ENCODE results near the gene GPSM1.

GPSM1 gene

DNA sequence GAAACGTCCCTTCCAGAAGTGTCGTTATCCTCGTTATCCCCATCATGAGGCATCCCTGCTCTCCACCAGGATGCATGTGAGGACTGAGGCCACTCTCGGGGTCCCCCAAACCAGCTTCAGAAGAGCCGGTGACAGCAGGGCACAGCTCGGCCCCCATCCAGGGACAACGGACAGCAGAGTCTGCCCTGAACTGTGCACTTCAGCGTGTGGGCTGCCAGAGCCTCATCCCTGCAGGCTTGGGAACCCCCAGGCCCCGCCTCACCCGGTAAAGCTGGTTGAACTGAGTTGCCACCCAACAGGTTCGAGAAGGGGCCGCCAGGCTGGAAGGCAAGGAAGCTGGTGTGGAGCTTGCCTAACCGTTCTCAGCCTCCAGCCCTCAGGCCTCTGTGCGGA is 46.8 kb downstream of the GPSM1 start:
- H3K4me3 Mint-ChIP-seq, result no peak overlapping the region

DNA sequence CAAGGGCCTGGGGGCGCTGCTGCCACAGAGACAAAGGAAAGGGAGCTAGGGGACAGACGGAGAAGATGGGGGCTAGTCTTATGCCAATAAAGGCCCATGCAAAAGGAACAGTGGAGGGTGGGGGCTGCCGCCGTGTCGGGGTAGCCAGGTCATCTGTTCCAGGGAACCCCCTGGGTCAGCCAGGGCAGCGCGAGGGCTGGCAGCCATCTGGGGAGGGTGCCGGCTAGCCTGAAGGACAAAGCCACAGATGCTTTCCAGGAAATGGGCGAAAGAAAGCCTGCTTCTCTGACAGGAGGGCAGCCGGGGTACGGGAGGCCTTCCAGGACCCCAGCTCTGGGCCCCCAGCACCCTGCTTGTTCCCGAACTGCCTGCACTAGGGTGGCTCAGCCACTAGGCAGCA is 47.8 kb downstream of the GPSM1 start:
- DNase-seq, result no peak
- Mint-ChIP-seq H3K9me3 (no peaks in the 10 kb centered on the region), H3K27ac (no peak overlapping the region), H3K27me3 (no peaks in the 10 kb centered on the region), H3K4me1 (no peaks in the 10 kb centered on the region), H3K36me3 (no peaks in the 10 kb centered on the region), H3K4me3 (no peak overlapping the region)
- CTCF ChIA-PET, result interaction anchor here (0.6 kb wide), 1 partner anchor 26 kb away, joined by 3 read pairs; no protein-coding TSS in a partner anchor

More for the DNA sequence above, 46.8 kb downstream of the GPSM1 start:
- Mint-ChIP-seq H3K4me1 (no peaks in the 10 kb centered on the region), H3K9me3 (no peaks in the 10 kb centered on the region), H3K36me3 (no peaks in the 10 kb centered on the region), H3K27me3 (no peaks in the 10 kb centered on the region), H3K27ac (no peak overlapping the region)
- DNase-seq, result no peak
- CTCF ChIA-PET, result no interaction called here

DNA sequence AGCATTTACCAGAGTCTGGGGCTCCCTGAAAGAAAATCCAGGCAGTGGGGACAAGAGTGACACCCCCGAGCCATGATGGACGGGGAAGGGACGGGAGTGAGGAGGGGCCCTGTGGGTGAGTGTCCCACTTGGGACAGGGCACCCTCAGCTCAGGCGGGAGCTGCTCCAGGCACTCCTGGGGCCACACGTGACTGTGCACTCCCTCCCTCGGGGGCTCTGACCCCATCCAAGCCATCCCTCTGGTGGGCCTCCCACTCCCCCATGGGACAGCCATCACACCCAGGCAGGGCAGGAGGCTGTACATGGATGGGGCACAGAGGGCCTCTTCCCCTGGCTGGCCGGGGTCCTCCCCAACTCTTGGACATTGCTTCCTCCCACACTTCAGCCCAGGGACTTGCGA is 49.1 kb downstream of the GPSM1 start:
- no peaks in the 10 kb centered on the region for H3K4me1 Mint-ChIP-seq
- H3K4me3 Mint-ChIP-seq, result no peak overlapping the region
- H3K9me3 Mint-ChIP-seq, result no peaks in the 10 kb centered on the region
- H3K27ac Mint-ChIP-seq, result no peak overlapping the region
- CTCF ChIA-PET, result no interaction called here
- H3K27me3 Mint-ChIP-seq, result no peaks in the 10 kb centered on the region
- no peak for DNase-seq
- H3K36me3 Mint-ChIP-seq, result no peaks in the 10 kb centered on the region

DNA sequence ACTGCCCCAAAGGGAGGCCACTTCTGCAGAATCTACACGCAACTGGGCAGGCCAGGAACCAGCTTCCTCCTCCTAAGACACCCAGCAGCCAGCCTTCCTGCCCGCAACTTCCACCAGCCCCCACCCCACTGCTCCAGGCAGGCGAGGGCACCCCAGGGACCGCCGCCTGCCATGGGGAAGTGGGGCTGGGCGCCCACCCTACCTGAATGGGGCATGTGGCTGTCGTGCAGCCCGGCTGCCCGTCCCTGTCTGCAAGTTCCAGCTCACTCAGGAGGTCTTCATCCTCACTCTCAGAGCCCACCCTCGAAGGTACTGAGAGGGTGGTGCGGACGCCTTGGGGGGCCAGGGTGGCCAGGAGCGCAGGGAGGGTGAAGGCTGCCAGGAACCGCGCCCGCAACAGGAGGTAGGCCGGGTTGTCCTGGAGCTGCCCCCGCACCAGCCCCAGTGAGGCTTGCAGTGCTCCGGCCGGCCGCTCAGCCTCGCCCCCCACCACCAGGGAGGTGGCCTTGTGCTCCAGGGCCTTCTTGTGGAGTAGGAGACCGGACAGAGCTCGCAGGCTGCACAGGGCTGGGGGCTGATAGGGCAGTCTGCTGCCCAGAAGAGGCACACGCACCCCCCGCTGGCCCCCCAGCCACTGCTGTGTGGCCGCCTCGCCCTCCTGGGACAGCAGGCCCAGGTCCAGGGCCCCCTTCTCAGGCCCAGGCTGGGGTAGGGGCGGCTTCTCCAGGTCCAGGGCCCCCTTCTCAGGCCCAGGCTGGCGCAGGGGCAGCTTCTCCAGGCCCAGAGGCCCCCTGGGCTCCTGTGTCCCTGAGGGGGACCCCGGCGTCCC is 50.2 kb downstream of the GPSM1 start:
- no peak for DNase-seq
- CTCF ChIA-PET, result no interaction called here
- Mint-ChIP-seq H3K36me3 (no peaks in the 10 kb centered on the region), H3K4me3 (no peak overlapping the region), H3K4me1 (no peaks in the 10 kb centered on the region), H3K27me3 (no peaks in the 10 kb centered on the region), H3K27ac (no peak overlapping the region), H3K9me3 (no peaks in the 10 kb centered on the region)

DNA sequence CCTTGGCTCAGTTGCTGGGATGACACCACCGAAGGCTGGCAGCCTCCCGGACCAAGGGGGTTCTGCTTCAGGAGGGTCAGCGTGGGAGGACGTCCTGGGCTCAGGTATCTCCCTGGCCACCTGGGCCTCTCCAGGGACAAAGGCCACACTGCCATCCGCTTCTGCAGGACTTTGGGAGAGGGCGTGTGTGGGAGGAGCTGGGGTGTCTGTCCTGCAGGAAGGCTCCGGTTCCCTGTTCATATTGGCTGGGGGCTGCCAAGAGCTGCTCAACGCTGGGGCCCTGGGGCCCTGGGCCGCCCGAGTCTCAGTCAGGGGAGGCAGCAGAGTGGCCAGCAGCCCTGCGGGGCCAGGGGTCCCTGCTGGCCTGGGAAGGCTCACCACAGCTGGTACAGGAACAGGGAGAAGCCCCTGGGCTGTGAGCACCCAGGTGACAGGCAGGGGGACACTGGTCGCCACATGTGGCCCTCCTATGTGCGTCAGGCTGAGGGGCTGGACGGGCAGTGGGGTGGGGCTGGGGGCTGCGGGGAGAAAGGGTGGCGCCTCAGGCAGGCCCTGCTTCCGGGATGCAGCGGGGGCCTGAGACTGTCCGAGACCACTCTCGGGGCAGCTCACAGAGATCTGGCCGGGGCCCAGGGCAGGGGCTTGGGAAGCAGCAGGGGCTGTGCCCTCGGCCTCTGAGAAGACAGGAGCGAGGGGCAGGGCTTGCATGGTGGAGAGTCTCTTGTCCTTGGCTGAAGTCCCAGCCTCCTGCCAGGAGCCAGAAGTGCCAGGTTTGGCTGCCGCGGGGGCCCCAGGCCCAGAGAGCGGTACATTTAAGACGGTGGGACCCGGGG is 51.0 kb downstream of the GPSM1 start:
- H3K36me3 Mint-ChIP-seq, result no peaks in the 10 kb centered on the region
- H3K4me3 Mint-ChIP-seq, result no peak overlapping the region
- CTCF ChIA-PET, result no interaction called here
- H3K4me1 Mint-ChIP-seq, result no peaks in the 10 kb centered on the region
- H3K27ac Mint-ChIP-seq, result no peak overlapping the region
- H3K9me3 Mint-ChIP-seq, result no peaks in the 10 kb centered on the region
- no peaks in the 10 kb centered on the region for H3K27me3 Mint-ChIP-seq
- no peak for DNase-seq

DNA sequence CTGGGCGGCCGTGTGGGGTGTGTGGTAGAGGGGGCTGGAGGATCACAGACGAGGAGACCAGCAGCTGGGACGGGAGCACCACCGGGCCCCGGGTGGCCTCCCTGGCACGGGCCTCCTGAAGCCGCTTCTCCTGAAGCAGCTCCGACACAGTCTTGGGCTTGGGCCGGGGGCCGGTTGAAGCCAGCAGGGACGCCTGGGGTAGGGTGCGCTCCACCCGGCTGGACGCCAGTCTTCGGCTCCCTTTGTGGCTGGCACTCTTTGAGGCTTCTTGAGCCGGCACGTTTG is 51.6 kb downstream of the GPSM1 start:
- CTCF ChIA-PET, result no interaction called here
- no peaks in the 10 kb centered on the region for H3K4me1 Mint-ChIP-seq
- H3K27me3 Mint-ChIP-seq, result no peaks in the 10 kb centered on the region
- DNase-seq, result no peak
- no peaks in the 10 kb centered on the region for H3K9me3 Mint-ChIP-seq
- H3K4me3 Mint-ChIP-seq, result no peak overlapping the region
- H3K27ac Mint-ChIP-seq, result no peak overlapping the region
- H3K36me3 Mint-ChIP-seq, result peaks cover 2% of the 10 kb centered on the region

DNA sequence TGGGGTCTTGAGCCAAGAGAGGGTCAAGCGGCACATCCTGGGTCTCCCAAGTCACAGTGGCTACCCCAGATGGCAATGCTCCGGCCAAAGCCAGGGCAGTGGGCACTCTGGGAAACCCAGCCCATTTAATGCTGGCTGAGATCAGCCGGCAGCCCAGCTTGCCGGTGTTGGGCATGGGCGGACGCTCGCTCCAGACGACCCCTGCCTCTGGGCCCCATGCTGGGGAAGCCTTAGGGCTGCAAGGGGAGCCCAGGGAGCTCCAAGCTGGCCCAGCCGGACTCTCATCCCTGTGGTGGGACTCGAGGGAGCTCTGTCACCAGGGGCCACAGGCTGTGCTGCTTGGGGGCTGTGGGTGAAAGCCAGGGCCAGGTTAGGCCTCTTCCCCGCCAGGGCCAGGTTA is 52.1 kb downstream of the GPSM1 start:
- no peak for DNase-seq
- H3K36me3 Mint-ChIP-seq, result peaks cover 2% of the 10 kb centered on the region
- no peaks in the 10 kb centered on the region for H3K27me3 Mint-ChIP-seq
- H3K27ac Mint-ChIP-seq, result no peak overlapping the region
- H3K4me3 Mint-ChIP-seq, result no peak overlapping the region
- CTCF ChIA-PET, result no interaction called here
- H3K9me3 Mint-ChIP-seq, result no peaks in the 10 kb centered on the region
- H3K4me1 Mint-ChIP-seq, result no peaks in the 10 kb centered on the region

DNA sequence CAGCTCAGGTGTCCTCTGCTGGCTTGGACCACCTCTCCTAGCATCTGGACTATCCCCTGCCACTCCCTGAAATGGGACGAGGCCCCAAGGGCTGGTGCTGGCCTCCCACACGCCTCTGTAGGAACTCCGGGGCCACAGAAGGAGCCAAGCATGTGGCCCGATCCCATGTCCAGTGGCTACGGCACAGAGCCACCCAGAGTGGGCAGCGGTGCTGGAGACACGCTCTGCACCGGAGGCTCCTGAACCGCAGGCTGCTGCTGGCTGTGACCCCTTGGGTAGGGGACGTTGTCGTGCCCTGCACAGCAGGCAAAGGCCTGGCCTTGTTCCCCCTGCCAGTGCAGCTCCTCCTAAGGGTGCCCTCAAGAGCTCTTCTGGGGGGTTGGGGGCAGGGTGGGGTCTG is 52.6 kb downstream of the GPSM1 start:
- CTCF ChIA-PET, result no interaction called here
- Mint-ChIP-seq H3K27me3 (no peaks in the 10 kb centered on the region), H3K4me3 (no peak overlapping the region), H3K36me3 (peaks cover 6% of the 10 kb centered on the region), H3K27ac (no peak overlapping the region), H3K4me1 (no peaks in the 10 kb centered on the region), H3K9me3 (no peaks in the 10 kb centered on the region)
- DNase-seq, result no peak

DNA sequence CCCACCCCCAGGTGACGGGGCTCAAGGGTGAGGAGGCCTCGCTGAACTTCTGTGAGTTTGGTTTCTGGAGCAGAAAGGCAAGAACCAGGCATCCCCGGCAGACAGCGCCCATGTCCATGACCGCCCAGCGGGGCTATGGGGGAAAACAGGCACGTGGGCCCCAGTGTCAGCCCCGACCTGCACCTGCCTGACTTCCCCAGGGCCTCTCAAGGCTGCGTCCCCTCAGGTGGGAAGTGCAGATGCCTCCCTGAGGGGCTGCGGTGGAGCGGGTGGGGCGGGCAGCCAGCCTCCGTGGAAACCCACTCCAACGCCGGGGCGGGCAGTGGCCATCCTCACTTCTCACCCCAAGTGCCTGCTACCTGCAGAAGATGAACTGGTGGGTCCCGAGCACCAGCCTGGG is 53.0 kb downstream of the GPSM1 start:
- Mint-ChIP-seq H3K27ac (no peak overlapping the region), H3K36me3 (peaks cover 9% of the 10 kb centered on the region), H3K4me3 (no peak overlapping the region), H3K4me1 (no peaks in the 10 kb centered on the region), H3K27me3 (no peaks in the 10 kb centered on the region), H3K9me3 (no peaks in the 10 kb centered on the region)
- CTCF ChIA-PET, result no interaction called here
- DNase-seq, result no peak

DNA sequence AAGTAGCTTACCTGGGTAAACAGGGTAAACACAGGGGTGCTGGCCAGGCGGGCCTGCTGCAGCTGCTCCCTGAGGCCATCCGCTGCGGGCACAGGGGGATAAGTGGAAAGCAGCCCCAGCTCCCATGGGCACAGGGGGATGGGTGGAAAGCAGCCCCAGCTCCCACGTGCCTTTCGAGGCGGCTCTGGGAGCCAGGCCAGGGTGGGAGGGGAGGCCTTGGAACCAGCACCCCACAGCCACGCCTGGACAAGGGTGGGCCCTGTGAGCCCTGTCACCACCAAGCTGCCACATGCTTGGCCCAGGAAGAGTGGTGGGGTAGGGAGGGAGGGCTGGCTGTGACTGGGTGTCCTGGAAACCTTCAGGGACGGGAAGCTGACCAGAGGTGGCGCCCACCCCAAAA is 54.0 kb downstream of the GPSM1 start:
- CTCF ChIA-PET, result no interaction called here
- no peak overlapping the region for H3K27ac Mint-ChIP-seq
- H3K27me3 Mint-ChIP-seq, result no peaks in the 10 kb centered on the region
- no peak overlapping the region for H3K4me3 Mint-ChIP-seq
- H3K9me3 Mint-ChIP-seq, result no peaks in the 10 kb centered on the region
- peaks cover 11% of the 10 kb centered on the region for H3K36me3 Mint-ChIP-seq
- H3K4me1 Mint-ChIP-seq, result no peaks in the 10 kb centered on the region
- DNase-seq, result no peak

DNA sequence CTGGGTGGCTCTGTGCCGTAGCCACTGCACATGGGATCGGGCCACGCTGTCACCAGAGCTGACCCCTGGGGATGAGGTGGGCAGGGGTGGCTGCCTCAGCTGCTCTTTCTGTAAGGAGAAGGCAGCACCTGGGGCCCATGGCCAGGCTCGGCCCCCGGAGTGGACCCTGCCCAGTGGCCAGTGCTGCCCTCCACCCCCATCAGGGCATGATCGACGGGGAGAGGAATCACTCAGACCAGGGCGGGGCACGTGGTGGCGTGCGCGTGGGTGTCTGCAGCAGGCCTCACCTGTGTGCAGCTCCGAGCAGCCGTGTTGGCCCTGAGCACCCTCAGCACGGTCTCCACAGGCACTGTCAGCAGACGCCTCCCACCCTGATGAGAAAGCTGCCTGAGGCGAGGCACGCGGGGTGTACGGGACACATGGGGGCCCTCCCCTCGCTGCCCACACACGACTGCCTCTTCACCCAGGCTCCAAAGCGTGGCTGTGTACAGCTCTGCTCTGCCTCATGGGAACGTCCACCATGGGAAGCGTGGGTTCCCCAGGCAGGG is 54.7 kb downstream of the GPSM1 start:
- H3K9me3 Mint-ChIP-seq, result no peaks in the 10 kb centered on the region
- DNase-seq, result no peak
- no peak overlapping the region for H3K4me3 Mint-ChIP-seq
- CTCF ChIA-PET, result no interaction called here
- no peaks in the 10 kb centered on the region for H3K27me3 Mint-ChIP-seq
- no peak overlapping the region for H3K27ac Mint-ChIP-seq
- no peaks in the 10 kb centered on the region for H3K4me1 Mint-ChIP-seq
- peaks cover 15% of the 10 kb centered on the region for H3K36me3 Mint-ChIP-seq

DNA sequence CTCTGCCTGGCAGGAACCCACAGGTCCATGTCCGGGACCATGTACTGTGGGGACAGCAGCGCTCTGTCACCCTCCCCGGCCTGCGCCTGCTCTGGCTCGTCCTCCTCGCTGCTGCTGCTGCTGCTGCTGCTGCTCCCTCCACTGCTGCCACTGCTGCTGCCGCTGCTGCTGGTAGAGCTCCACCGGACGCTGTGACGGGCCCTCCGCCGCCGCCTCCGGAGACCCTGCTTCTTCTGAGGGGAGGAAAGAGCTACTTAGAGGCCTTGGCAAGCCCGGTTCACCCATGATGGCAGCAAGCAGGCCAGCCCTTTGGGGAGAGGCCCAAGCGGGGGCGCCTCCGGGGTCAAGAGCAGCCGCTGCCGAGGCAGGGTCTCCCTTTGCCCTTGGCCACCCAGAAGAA is 56.1 kb downstream of the GPSM1 start:
- DNase-seq, result no peak
- Mint-ChIP-seq H3K4me3 (no peak overlapping the region), H3K27ac (no peak overlapping the region), H3K27me3 (no peaks in the 10 kb centered on the region), H3K36me3 (peaks cover 22% of the 10 kb centered on the region), H3K4me1 (no peaks in the 10 kb centered on the region), H3K9me3 (no peaks in the 10 kb centered on the region)
- CTCF ChIA-PET, result no interaction called here

DNA sequence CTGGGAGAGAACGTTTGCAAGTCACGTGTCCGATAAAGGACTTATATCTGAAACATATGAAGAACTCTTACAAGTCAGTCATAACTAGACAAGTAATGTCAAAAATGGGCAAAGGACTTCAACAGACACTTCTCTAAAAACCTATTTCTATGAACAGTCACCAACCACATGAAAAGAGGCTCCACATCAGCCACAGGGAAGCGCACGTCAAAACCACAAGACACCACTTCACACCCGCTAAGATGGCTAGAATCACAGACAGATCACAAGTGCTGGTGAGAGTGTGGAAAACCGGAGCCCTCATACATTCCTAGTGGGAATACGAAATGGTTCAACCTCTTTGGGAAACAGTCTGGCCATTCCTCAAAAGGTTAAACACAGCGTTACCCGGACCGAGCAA is 57.7 kb downstream of the GPSM1 start:
- Mint-ChIP-seq H3K9me3 (no peaks in the 10 kb centered on the region), H3K4me1 (no peaks in the 10 kb centered on the region), H3K36me3 (peaks cover 27% of the 10 kb centered on the region), H3K4me3 (no peak overlapping the region), H3K27ac (no peak overlapping the region), H3K27me3 (no peaks in the 10 kb centered on the region)
- DNase-seq, result no peak
- CTCF ChIA-PET, result no interaction called here

DNA sequence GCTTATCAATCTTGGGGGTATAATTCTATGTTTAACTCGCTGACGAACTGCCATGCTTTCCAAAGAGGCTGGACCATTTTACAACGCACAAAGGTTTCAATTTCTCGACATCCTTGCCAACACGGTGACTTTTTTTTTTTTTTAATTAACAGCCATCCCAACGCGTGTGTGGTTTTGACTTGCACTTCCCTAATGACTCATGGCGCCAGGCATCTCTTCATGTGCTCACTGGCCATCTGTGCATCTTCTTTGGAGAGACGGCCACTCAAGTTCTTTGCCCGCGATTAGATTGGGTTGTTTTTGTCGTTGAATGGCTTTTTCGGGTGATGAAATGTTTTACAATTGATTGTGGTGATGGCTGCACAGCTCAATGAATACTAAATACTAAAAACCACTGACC is 58.7 kb downstream of the GPSM1 start:
- no peak for DNase-seq
- Mint-ChIP-seq H3K4me1 (no peaks in the 10 kb centered on the region), H3K36me3 (peaks cover 28% of the 10 kb centered on the region), H3K27ac (no peak overlapping the region), H3K4me3 (no peak overlapping the region), H3K9me3 (no peaks in the 10 kb centered on the region), H3K27me3 (no peaks in the 10 kb centered on the region)
- CTCF ChIA-PET, result no interaction called here

DNA sequence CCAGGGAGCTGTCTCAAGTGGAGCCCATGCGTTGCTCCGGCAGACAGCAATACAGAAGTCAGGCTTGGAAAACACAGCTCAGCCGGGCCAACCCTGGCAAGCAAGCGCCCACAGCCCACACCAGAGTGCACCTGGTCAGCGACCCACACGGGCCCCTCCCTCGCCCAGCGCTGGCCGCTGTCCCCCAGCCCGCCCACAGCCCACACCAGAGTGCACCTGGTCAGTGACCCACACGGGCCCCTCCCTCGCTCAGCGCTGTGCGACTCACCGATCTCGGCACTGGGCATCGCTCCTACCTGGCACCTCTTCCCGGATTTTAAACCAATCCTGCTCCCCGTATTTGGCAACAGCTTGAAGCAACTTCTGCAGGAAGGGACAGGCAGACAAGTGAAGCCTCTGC is 59.9 kb downstream of the GPSM1 start:
- Mint-ChIP-seq H3K4me1 (no peaks in the 10 kb centered on the region), H3K27ac (no peak overlapping the region), H3K36me3 (peaks cover 36% of the 10 kb centered on the region), H3K4me3 (no peak overlapping the region), H3K9me3 (no peaks in the 10 kb centered on the region), H3K27me3 (no peaks in the 10 kb centered on the region)
- DNase-seq, result no peak
- CTCF ChIA-PET, result interaction anchor here (1.5 kb wide), 1 partner anchor 22 kb away, joined by 4 read pairs; no protein-coding TSS in a partner anchor

Data from activated naive CD4-positive, alpha-beta T cell treated with anti-CD3 and anti-CD28 coated beads, Interleukin-2, amount 10 ng/mL, durations not matched to agents 7 days and 5 days (primary cell).